DMS 273 (cell line): ENCODE results near the gene OVCA2.
A peak's percentile ranks its signal among the peaks of the same experiment; 100 is the strongest.

Experiments
- DNase-seq: peaks from one replicate; lab custom pipeline; 2025; ENCODE audit not compliant: unreplicated experiment; lab: John Stamatoyannopoulos, UW

The OVCA2 gene

GRCh38 chr17:2084766-2085647 lies 43.2 kb downstream of the OVCA2 start:
- DNase-seq: no peak

GRCh38 chr17:2085648-2085949 lies 43.8 kb downstream of the OVCA2 start:
- no peak for DNase-seq

GRCh38 chr17:2086306-2086705 lies 44.5 kb downstream of the OVCA2 start:
- no peak for DNase-seq

GRCh38 chr17:2087597-2088211 lies 45.9 kb downstream of the OVCA2 start:
- no peak for DNase-seq

GRCh38 chr17:2089021-2089422 lies 47.2 kb downstream of the OVCA2 start:
- no peak for DNase-seq

- DNase-seq: no peak
Observed at GRCh38 chr17:2090210-2090641, 48.4 kb downstream of the OVCA2 start.

GRCh38 chr17:2090804-2091534 lies 49.1 kb downstream of the OVCA2 start:
- DNase-seq: peak; percentile 34

GRCh38 chr17:2092253-2092652 lies 50.4 kb downstream of the OVCA2 start:
- DNase-seq: no peak
